Keratinocyte (primary cell): ENCODE results near the gene MYRFL. TPM values are rescaled to one million over a fixed set of nuclear protein-coding genes. Genes with fewer than 3 reads are reported as not detected.

ENCODE experiments used
- DNase-seq: peaks from one replicate; pipeline ENCODE4 v3.0.0-alpha.2; 2011; ENCODE audit warnings: low read depth, missing footprints, low spot score
- FAIRE-seq: peaks from 2 replicates; lab custom pipeline; 2011; peaks lifted over from hg19 to GRCh38; lab: Jason Lieb, UNC
- H2AFZ ChIP-seq: 2 replicates; pipeline ENCODE4 v1.6.0; 2012; ENCODE audit warnings: low read length, control low read depth, inconsistent platforms; ENCODE audit not compliant: control insufficient read depth
- H3K27ac ChIP-seq: 2 replicates; pipeline ENCODE4 v1.5.1; 2011; ENCODE audit warnings: low read length; ENCODE audit not compliant: control insufficient read depth, insufficient read depth
- H3K27me3 ChIP-seq: 3 replicates; pipeline ENCODE4 v1.6.0; 2011; ENCODE audit warnings: low read length; ENCODE audit not compliant: control insufficient read depth, insufficient read depth; ENCODE audit errors: extremely low read depth
- H3K36me3 ChIP-seq, 2 experiments: 2 replicates in 1 of 2; 3 replicates in 1 of 2; pipeline ENCODE4 v1.5.1; 2011; ENCODE audit warnings: low read length in 2 of 2, mild to moderate bottlenecking in 1 of 2; ENCODE audit not compliant: control insufficient read depth in 2 of 2, insufficient read depth in 2 of 2; ENCODE audit errors: extremely low read depth in 1 of 2
- H3K4me1 ChIP-seq: 3 replicates; pipeline ENCODE4 v1.5.1; 2011; ENCODE audit warnings: low read length; ENCODE audit not compliant: control insufficient read depth, insufficient read depth; ENCODE audit errors: extremely low read depth
- H3K4me2 ChIP-seq: 3 replicates; pipeline ENCODE4 v1.6.0; 2011; ENCODE audit warnings: low read depth, low read length; ENCODE audit not compliant: control insufficient read depth, insufficient read depth; ENCODE audit errors: extremely low read depth
- H3K4me3 ChIP-seq, 3 experiments: fragments of 200-600 bp in 1 of 3; sonication (generic) in 1 of 3; 2 replicates in 2 of 3; 3 replicates in 1 of 3; pipeline ENCODE4 v1.5.1; 2011 to 2016; ENCODE audit warnings: low read length in 3 of 3, mild to moderate bottlenecking in 3 of 3, control low read depth in 2 of 3, inconsistent platforms in 1 of 3, low read depth in 1 of 3, mixed read lengths in 1 of 3, mixed run types in 1 of 3, moderate library complexity in 1 of 3; ENCODE audit not compliant: control insufficient read depth in 2 of 3, insufficient read depth in 2 of 3; ENCODE audit errors: extremely low read depth in 1 of 3
- H3K79me2 ChIP-seq: 2 replicates; pipeline ENCODE4 v1.6.0; 2012; ENCODE audit warnings: low read length; ENCODE audit not compliant: control insufficient read depth, insufficient read depth
- H3K9ac ChIP-seq: 3 replicates; pipeline ENCODE4 v1.6.0; 2011; ENCODE audit warnings: low read length; ENCODE audit not compliant: control insufficient read depth, insufficient read depth; ENCODE audit errors: extremely low read depth
- H3K9me1 ChIP-seq: 3 replicates; pipeline ENCODE4 v1.6.0; 2011; ENCODE audit warnings: low read length; ENCODE audit not compliant: control insufficient read depth, insufficient read depth; ENCODE audit errors: extremely low read depth
- H3K9me3 ChIP-seq: 2 replicates; pipeline ENCODE4 v1.5.1; 2012; ENCODE audit warnings: low read depth, low read length; ENCODE audit not compliant: control insufficient read depth
- H4K20me1 ChIP-seq: 3 replicates; pipeline ENCODE4 v1.6.0; 2011; ENCODE audit warnings: low read length; ENCODE audit not compliant: control insufficient read depth, insufficient read depth; ENCODE audit errors: extremely low read depth
- CTCF ChIP-seq, 3 experiments: IDR thresholded peaks in 1 of 3; conservative IDR thresholded peaks in 1 of 3; optimal IDR thresholded peaks in 1 of 3; 2 replicates in 2 of 3; 3 replicates in 1 of 3; pipeline versions ENCODE3 to v1.5.1; 2011; ENCODE audit warnings: low read length in 3 of 3, mild to moderate bottlenecking in 3 of 3, moderate library complexity in 2 of 3, control low read depth in 1 of 3, inconsistent platforms in 1 of 3; ENCODE audit not compliant: insufficient read depth in 2 of 3; ENCODE audit errors: extremely low read depth in 1 of 3
- EZH2 ChIP-seq: IDR thresholded peaks from one replicate; pipeline ENCODE4 v1.6.1; 2012; ENCODE audit warnings: inconsistent platforms, mild to moderate bottlenecking, low read length, moderate library complexity
- dilution Hi-C: fragments of 300-500 bp; cut with MboI; formaldehyde crosslinking; loops from one replicate; pipeline ENCODE4 v1.7.0; 2020; ENCODE audit warnings: low sequenced_read_pairs; ENCODE audit not compliant: extremely low pct_ligation_motif_present
- polyA plus RNA-seq, 5 experiments: library from polyadenylated mRNA; depleted of rRNA in 3 of 5; stranded (reverse) in 3 of 5; stranded (forward) in 1 of 5; unstranded in 1 of 5; fragments of >200 nt; gene quantifications; 1 replicate in 1 of 5; 2 replicates in 3 of 5; 3 replicates in 1 of 5; pipeline versions ENCODE4 v1.2.1 to v1.2.3, GENCODE V29; 2011 to 2012; ENCODE audit warnings: missing spikeins in 2 of 5, low read depth in 1 of 5, low replicate concordance in 1 of 5

The MYRFL gene
- polyA plus RNA-seq, 1 donor (not counting 4 experiments of a cell fraction or from before 2014, with no cell fraction given), result 0.39 TPM

- TF ChIP-seq EZH2 (no peak), CTCF (optimal IDR thresholded peaks at IDR 0.05 in 1 of 3, IDR thresholded peaks at IDR 0.05 in 1 of 3, conservative IDR thresholded peaks at IDR 0.05 in 1 of 3; ENCODE audit: extremely low read depth in 1 of 3, insufficient read depth in 2 of 3, low read length in 3 of 3) (no peak)
- dilution Hi-C loops, result no loop called here
- no peak overlapping the region for H3K4me2 ChIP-seq
- no peaks in the 10 kb centered on the region for H3K9me3 ChIP-seq
- no peak overlapping the region for H3K9ac ChIP-seq
- H3K27me3 ChIP-seq, result no peaks in the 10 kb centered on the region
- no peak overlapping the region for H2AFZ ChIP-seq
- DNase-seq, result no peak
- H3K4me3 ChIP-seq, result no peak overlapping the region
- no peaks in the 10 kb centered on the region for H3K79me2 ChIP-seq
- no peak for FAIRE-seq
- no peak overlapping the region for H3K27ac ChIP-seq
- H4K20me1 ChIP-seq, result no peaks in the 10 kb centered on the region
- H3K9me1 ChIP-seq, result no peaks in the 10 kb centered on the region
- no peaks in the 10 kb centered on the region for H3K36me3 ChIP-seq
- no peaks in the 10 kb centered on the region for H3K4me1 ChIP-seq
These were observed 12.2 kb downstream of the MYRFL start for GRCh38 chr12:69837191-69837590.

- no peak overlapping the region for H3K27ac ChIP-seq
- H3K4me2 ChIP-seq, result no peak overlapping the region
- H3K9ac ChIP-seq, result no peak overlapping the region
- H3K4me3 ChIP-seq, result no peak overlapping the region
- no peaks in the 10 kb centered on the region for H3K27me3 ChIP-seq
- no peaks in the 10 kb centered on the region for H3K79me2 ChIP-seq
- H2AFZ ChIP-seq, result no peak overlapping the region
- no peaks in the 10 kb centered on the region for H4K20me1 ChIP-seq
- no peaks in the 10 kb centered on the region for H3K9me3 ChIP-seq
- no peak for TF ChIP-seq CTCF (optimal IDR thresholded peaks at IDR 0.05 in 1 of 3, IDR thresholded peaks at IDR 0.05 in 1 of 3, conservative IDR thresholded peaks at IDR 0.05 in 1 of 3; ENCODE audit: extremely low read depth in 1 of 3, insufficient read depth in 2 of 3, low read length in 3 of 3)
- TF ChIP-seq EZH2, result no peak
- no peaks in the 10 kb centered on the region for H3K4me1 ChIP-seq
- no peaks in the 10 kb centered on the region for H3K36me3 ChIP-seq
- no peak for DNase-seq
- dilution Hi-C loops, result no loop called here
- no peaks in the 10 kb centered on the region for H3K9me1 ChIP-seq
- FAIRE-seq, result no peak
These were observed 12.8 kb downstream of the MYRFL start for GRCh38 chr12:69837657-69838415.
